GM19193 (cell line): ENCODE data around the gene NUDCD3.

Source experiments
- POLR2A ChIP-seq: IDR thresholded peaks from 4 replicates; pipeline ENCODE4 v1.6.1; 2011; ENCODE audit not compliant: insufficient read depth, insufficient read length; ENCODE audit errors: extremely low read depth

NUDCD3 gene

GRCh38 chr7:44330331-44330730 lies 160.1 kb downstream of the NUDCD3 start:
- TF ChIP-seq POLR2A: no peak

GRCh38 chr7:44329888-44330287 lies 160.6 kb downstream of the NUDCD3 start:
- TF ChIP-seq POLR2A: no peak
